GM12864 (cell line): Measurements from ENCODE around the gene HIBADH.

ENCODE experiments used
- DNase-seq: peaks from one replicate; pipeline ENCODE4 v3.0.0-alpha.2; 2011; ENCODE audit warnings: low read depth
- H3K4me3 ChIP-seq: 2 replicates; pipeline ENCODE4 v1.5.1; 2011; ENCODE audit warnings: mild to moderate bottlenecking, low read depth, low read length, control low read depth
- CTCF ChIP-seq: IDR thresholded peaks from 2 replicates; pipeline ENCODE4 v1.5.1; 2011; ENCODE audit warnings: low read depth, mild to moderate bottlenecking, moderate library complexity, low read length, control low read depth, inconsistent platforms; ENCODE audit errors: missing control alignments

Gene HIBADH

GRCh38 chr7:27614095-27614494 lies 48.6 kb downstream of the HIBADH start:
- no peak for DNase-seq
- no peak for TF ChIP-seq CTCF
- no peak overlapping the region for H3K4me3 ChIP-seq

- DNase-seq: no peak
- no peak for TF ChIP-seq CTCF
- no peak overlapping the region for H3K4me3 ChIP-seq
These were observed 51.6 kb downstream of the HIBADH start for GRCh38 chr7:27611059-27611458.

- no peak for TF ChIP-seq CTCF
- no peak for DNase-seq
These were observed 53.7 kb downstream of the HIBADH start for GRCh38 chr7:27608776-27609495.

GRCh38 chr7:27607210-27607606 lies 55.5 kb downstream of the HIBADH start:
- TF ChIP-seq CTCF: no peak
- DNase-seq: no peak
- no peak overlapping the region for H3K4me3 ChIP-seq

More at GRCh38 chr7:27608776-27609495, 53.7 kb downstream of the HIBADH start:
- H3K4me3 ChIP-seq: no peak overlapping the region

- DNase-seq: no peak
- no peak overlapping the region for H3K4me3 ChIP-seq
These were observed 56.1 kb downstream of the HIBADH start for GRCh38 chr7:27606270-27607209.

GRCh38 chr7:27605689-27606269 lies 56.9 kb downstream of the HIBADH start:
- DNase-seq: no peak
- TF ChIP-seq CTCF: peak; percentile 26
- H3K4me3 ChIP-seq: no peak overlapping the region

More at GRCh38 chr7:27606270-27607209, 56.1 kb downstream of the HIBADH start:
- TF ChIP-seq CTCF: no peak
